Fibroblast of lung (primary cell): Measurements from ENCODE around the gene CLIP4.

Experiments
- CTCF ChIP-seq, 2 donors: IDR thresholded peaks in 1 of 2; conservative IDR thresholded peaks in 1 of 2; 1 replicate in 1 of 2; 2 replicates in 1 of 2; pipeline ENCODE4 v1.5.1; 2011 to 2012; ENCODE audit warnings: low read length in 2 of 2, control low read depth in 1 of 2, inconsistent platforms in 1 of 2, low read depth in 1 of 2, mild to moderate bottlenecking in 1 of 2
- EZH2 ChIP-seq: IDR thresholded peaks from 2 replicates; pipeline ENCODE4 v1.5.1; 2012; ENCODE audit warnings: low read length, control low read depth, mild to moderate bottlenecking; ENCODE audit errors: missing control alignments

GRCh38 chr2:29219374-29219773 lies 104.2 kb downstream of the CLIP4 start:
- TF ChIP-seq CTCF (conservative IDR thresholded peaks at IDR 0.05 in 1 of 2, IDR thresholded peaks at IDR 0.05 in 1 of 2; ENCODE audit: low read depth in 1 of 2, low read length in 2 of 2) (no peak), EZH2 (no peak)
